Transverse colon (tissue), 4 donors: ENCODE measurements around the gene OTOF. TPM values are rescaled to one million over a fixed set of nuclear protein-coding genes. Genes with fewer than 3 reads are reported as not detected.

Source experiments
- DNase-seq: peaks from one replicate; pipeline ENCODE4 v3.0.0-alpha.2; 2019
- H3K27ac ChIP-seq, 4 donors: fragments of 200-600 bp; sonication (generic); 2 replicates each; pipeline ENCODE4 v1.5.1; 2016 to 2018; ENCODE audit warnings: inconsistent platforms in 4 of 4
- H3K27me3 ChIP-seq: fragments of 200-600 bp; sonication (generic); 2 replicates; pipeline ENCODE4 v1.5.1; 2017; ENCODE audit warnings: inconsistent platforms
- H3K36me3 ChIP-seq, 4 donors: fragments of 200-600 bp; sonication (generic); 2 replicates each; pipeline ENCODE4 v1.5.1; 2017 to 2019; ENCODE audit warnings: inconsistent platforms in 4 of 4
- H3K4me1 ChIP-seq, 4 donors: fragments of 200-600 bp; sonication (generic); 2 replicates each; pipeline ENCODE4 v1.5.1; 2017 to 2020; ENCODE audit warnings: inconsistent platforms in 4 of 4
- H3K4me3 ChIP-seq, 4 donors: fragments of 200-600 bp; sonication (generic); 1 replicate in 1 of 4; 2 replicates in 3 of 4; pipeline versions ENCODE4 v1.5.1 to v1.6.1; 2017 to 2019; ENCODE audit warnings: inconsistent platforms in 4 of 4
- H3K9me3 ChIP-seq, 2 donors: fragments of 200-600 bp; sonication (generic); 2 replicates each; pipeline ENCODE4 v1.5.1; 2017 to 2019; ENCODE audit warnings: inconsistent platforms in 2 of 2
- EP300 ChIP-seq: sonication (generic); formaldehyde crosslinking; IDR thresholded peaks from one replicate; pipeline ENCODE4 v1.6.1; 2017; ENCODE audit warnings: antibody characterized with exemption, low read depth
- POLR2A ChIP-seq: fragments of 450-650 bp; IDR thresholded peaks from one replicate; pipeline ENCODE4 v1.6.1; 2016; ENCODE audit warnings: antibody characterized with exemption, mild to moderate bottlenecking, moderate library complexity
- POLR2AphosphoS5 ChIP-seq, 3 donors: sonication (generic); formaldehyde crosslinking; IDR thresholded peaks; one replicate each; pipeline ENCODE4 v1.6.1; 2016; ENCODE audit warnings: antibody characterized with exemption in 3 of 3
- WGBS, 2 donors: methylation state at CpG; one replicate each; pipeline ENCODE4 v1.1.5; 2018; ENCODE audit warnings: low coverage in 1 of 2; 5-methylcytosine and 5-hydroxymethylcytosine counted together
- in situ Hi-C, 4 donors: fragments of 200-750 bp; cut with MboI; loops; one replicate each; pipeline versions ENCODE4 v1.15.0 to v1.15.1; 2017; ENCODE audit warnings: low sequenced_read_pairs in 3 of 4, low pct_ligation_motif_present in 1 of 4, low pct_unique_long_range_greater_than_20kb in 1 of 4
- intact Hi-C: fragments of 100-400 bp; cut with DNase I; formaldehyde crosslinking; loops from one replicate; pipeline ENCODE4 v1.15.1; 2023; ENCODE audit warnings: low total_unique reads
- total RNA-seq, 4 donors: library from RNA; depleted of rRNA; stranded (reverse); fragments of >200 nt; gene quantifications; one replicate each; pipeline ENCODE4 v1.1.0, GENCODE V29; 2016
- TF ChIP-seq, protein P1 (sequence below), 5 experiments: fragments of 200-600 bp in 3 of 5; fragments of 450-650 bp in 2 of 5; sonication (generic) in 3 of 5; IDR thresholded peaks; 1 replicate in 2 of 5; 2 replicates in 3 of 5; pipeline ENCODE4 v1.5.1; 2016 to 2017; ENCODE audit warnings: antibody characterized with exemption in 5 of 5, inconsistent platforms in 3 of 5, mild to moderate bottlenecking in 2 of 5, moderate library complexity in 1 of 5

Gene OTOF
- total RNA-seq, 4 donors from 2014 or later: 0.37 TPM; not detected in 3

GRCh38 chr2:26457695-26458364 lies 20.1 kb downstream of the OTOF start:
- Histone ChIP-seq H3K27me3 (no peaks in the 10 kb centered on the region), H3K4me3 (no peak overlapping the region), H3K9me3 (no peaks in the 10 kb centered on the region), H3K4me1 (no peaks in the 10 kb centered on the region), H3K36me3 (no peaks in the 10 kb centered on the region), H3K27ac (no peak overlapping the region)
- DNase-seq: no peak
- intact Hi-C loops: no loop called here
- WGBS, 2 donors: 91 to 94% methylated on average over 10 to 19 of the region's 19 CpGs
- TF ChIP-seq, protein P1, sequence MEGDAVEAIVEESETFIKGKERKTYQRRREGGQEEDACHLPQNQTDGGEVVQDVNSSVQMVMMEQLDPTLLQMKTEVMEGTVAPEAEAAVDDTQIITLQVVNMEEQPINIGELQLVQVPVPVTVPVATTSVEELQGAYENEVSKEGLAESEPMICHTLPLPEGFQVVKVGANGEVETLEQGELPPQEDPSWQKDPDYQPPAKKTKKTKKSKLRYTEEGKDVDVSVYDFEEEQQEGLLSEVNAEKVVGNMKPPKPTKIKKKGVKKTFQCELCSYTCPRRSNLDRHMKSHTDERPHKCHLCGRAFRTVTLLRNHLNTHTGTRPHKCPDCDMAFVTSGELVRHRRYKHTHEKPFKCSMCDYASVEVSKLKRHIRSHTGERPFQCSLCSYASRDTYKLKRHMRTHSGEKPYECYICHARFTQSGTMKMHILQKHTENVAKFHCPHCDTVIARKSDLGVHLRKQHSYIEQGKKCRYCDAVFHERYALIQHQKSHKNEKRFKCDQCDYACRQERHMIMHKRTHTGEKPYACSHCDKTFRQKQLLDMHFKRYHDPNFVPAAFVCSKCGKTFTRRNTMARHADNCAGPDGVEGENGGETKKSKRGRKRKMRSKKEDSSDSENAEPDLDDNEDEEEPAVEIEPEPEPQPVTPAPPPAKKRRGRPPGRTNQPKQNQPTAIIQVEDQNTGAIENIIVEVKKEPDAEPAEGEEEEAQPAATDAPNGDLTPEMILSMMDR (IDR thresholded peaks at IDR 0.05): no peak
- TF ChIP-seq POLR2A: no peak
- in situ Hi-C loops: no loop called here

GRCh38 chr2:26457251-26457666 lies 20.7 kb downstream of the OTOF start:
- no peaks in the 10 kb centered on the region for H3K9me3 ChIP-seq
- no peak overlapping the region for H3K4me3 ChIP-seq
- H3K36me3 ChIP-seq: no peaks in the 10 kb centered on the region
- H3K4me1 ChIP-seq: no peaks in the 10 kb centered on the region
- H3K27me3 ChIP-seq: no peaks in the 10 kb centered on the region
- no peak overlapping the region for H3K27ac ChIP-seq
- 77% methylated on average over 11 of the region's 11 CpGs; no CpG with 5 or more reads in 1 of the 2 donors for WGBS, 2 donors
- intact Hi-C loops: no loop called here
- no peak for TF ChIP-seq EP300
- in situ Hi-C loops: no loop called here
- no peak for DNase-seq

GRCh38 chr2:26456440-26457250 lies 21.3 kb downstream of the OTOF start:
- no peaks in the 10 kb centered on the region for H3K36me3 ChIP-seq
- no peak overlapping the region for H3K4me3 ChIP-seq
- intact Hi-C loops (no loop called here), in situ Hi-C loops (no loop called here)
- no peaks in the 10 kb centered on the region for H3K27me3 ChIP-seq
- H3K27ac ChIP-seq: no peak overlapping the region
- no peak for TF ChIP-seq POLR2A
- TF ChIP-seq, protein P1 (IDR thresholded peaks at IDR 0.05): no peak
- TF ChIP-seq POLR2AphosphoS5 (IDR thresholded peaks at IDR 0.05): no peak
- TF ChIP-seq EP300: no peak
- no peaks in the 10 kb centered on the region for H3K9me3 ChIP-seq
- no peaks in the 10 kb centered on the region for H3K4me1 ChIP-seq
- DNase-seq: no peak
- 95 to 100% methylated on average over 2 to 10 of the region's 10 CpGs for WGBS, 2 donors

- H3K27me3 ChIP-seq: no peaks in the 10 kb centered on the region
- no peak overlapping the region for H3K4me3 ChIP-seq
- H3K36me3 ChIP-seq: no peaks in the 10 kb centered on the region
- intact Hi-C loops: no loop called here
- no peak for DNase-seq
- H3K4me1 ChIP-seq: no peaks in the 10 kb centered on the region
- in situ Hi-C loops: no loop called here
- WGBS, 2 donors: 81 to 92% methylated on average over 8 to 16 of the region's 18 CpGs
- H3K9me3 ChIP-seq: no peaks in the 10 kb centered on the region
- H3K27ac ChIP-seq: no peak overlapping the region
- TF ChIP-seq POLR2A (no peak), POLR2AphosphoS5 (IDR thresholded peaks at IDR 0.05) (no peak), EP300 (no peak)
- TF ChIP-seq, protein P1 (IDR thresholded peaks at IDR 0.05): no peak
These were observed 22.1 kb downstream of the OTOF start for GRCh38 chr2:26455670-26456439.
